ENCODE results near the gene LHFPL2. TPM values are rescaled to one million over a fixed set of nuclear protein-coding genes. Genes with fewer than 3 reads are reported as not detected.
A peak's percentile ranks its signal among the peaks of the same experiment; 100 is the strongest.

The LHFPL2 gene
- total and polyA plus RNA-seq, 3 experiments from 2014 or later = 0.20 to 1.2 (median 0.84) TPM

- CTCF ChIA-PET = no interaction called here
- Histone ChIP-seq H3K9me3 (ENCODE audit: low read length) (no peaks in the 10 kb centered on the region), H3K27ac (ENCODE audit: low read depth, low read length) (no peak overlapping the region), H3K36me3 (ENCODE audit: insufficient read depth, low read length) (no peaks in the 10 kb centered on the region), H3K27me3 (ENCODE audit: insufficient read depth, low read length, poor library complexity, severe bottlenecking) (no peaks in the 10 kb centered on the region), H3K4me3 (ENCODE audit: low read length) (no peak overlapping the region), H3K4me1 (ENCODE audit: insufficient read depth, low read length) (no peaks in the 10 kb centered on the region)
- no peak overlapping the region for H3K4me3 Mint-ChIP-seq
- H3K27ac Mint-ChIP-seq = no peak overlapping the region
- H3K36me3 Mint-ChIP-seq = no peaks in the 10 kb centered on the region
- H3K27me3 Mint-ChIP-seq = peaks cover 5 to 35% of the 10 kb centered on the region in 2 donors
- H3K4me1 Mint-ChIP-seq = no peaks in the 10 kb centered on the region
- no peak for DNase-seq
- POLR2A ChIA-PET = no interaction called here
- H3K9me3 Mint-ChIP-seq = peaks cover 0 to 2% (median 0%) of the 10 kb centered on the region in 5 donors
Observed at GRCh38 chr5:78568212-78568611, 80.4 kb downstream of the LHFPL2 start.

GRCh38 chr5:78567617-78568016 is 81.0 kb downstream of the LHFPL2 start:
- Mint-ChIP-seq H3K27me3 (peaks cover 10 to 40% of the 10 kb centered on the region in 2 donors), H3K27ac (no peak overlapping the region), H3K4me3 (no peak overlapping the region), H3K36me3 (no peaks in the 10 kb centered on the region), H3K4me1 (no peaks in the 10 kb centered on the region), H3K9me3 (peaks cover 0 to 2% (median 0%) of the 10 kb centered on the region in 5 donors)
- Histone ChIP-seq H3K27me3 (ENCODE audit: insufficient read depth, low read length, poor library complexity, severe bottlenecking) (no peaks in the 10 kb centered on the region), H3K9me3 (ENCODE audit: low read length) (no peaks in the 10 kb centered on the region), H3K27ac (ENCODE audit: low read depth, low read length) (no peak overlapping the region), H3K36me3 (ENCODE audit: insufficient read depth, low read length) (no peaks in the 10 kb centered on the region), H3K4me3 (ENCODE audit: low read length) (no peak overlapping the region), H3K4me1 (ENCODE audit: insufficient read depth, low read length) (no peaks in the 10 kb centered on the region)
- CTCF ChIA-PET = no interaction called here
- DNase-seq = no peak
- POLR2A ChIA-PET = no interaction called here

GRCh38 chr5:78566747-78567425 is 81.7 kb downstream of the LHFPL2 start:
- Mint-ChIP-seq H3K4me3 (no peak overlapping the region), H3K9me3 (peaks cover 0 to 2% (median 0%) of the 10 kb centered on the region in 5 donors)

GRCh38 chr5:78565395-78565794 is 83.2 kb downstream of the LHFPL2 start:
- Mint-ChIP-seq H3K36me3 (no peaks in the 10 kb centered on the region), H3K9me3 (peaks cover 0 to 2% (median 0%) of the 10 kb centered on the region in 5 donors), H3K27me3 (peaks cover 15 to 51% of the 10 kb centered on the region in 2 donors), H3K27ac (no peak overlapping the region), H3K4me1 (no peaks in the 10 kb centered on the region), H3K4me3 (no peak overlapping the region)
- POLR2A ChIA-PET = no interaction called here
- Histone ChIP-seq H3K4me1 (ENCODE audit: insufficient read depth, low read length) (no peaks in the 10 kb centered on the region), H3K36me3 (ENCODE audit: insufficient read depth, low read length) (no peaks in the 10 kb centered on the region), H3K9me3 (ENCODE audit: low read length) (no peaks in the 10 kb centered on the region), H3K27ac (ENCODE audit: low read depth, low read length) (no peak overlapping the region), H3K27me3 (ENCODE audit: insufficient read depth, low read length, poor library complexity, severe bottlenecking) (no peaks in the 10 kb centered on the region), H3K4me3 (ENCODE audit: low read length) (no peak overlapping the region)
- CTCF ChIA-PET = no interaction called here
- no peak for DNase-seq

More at GRCh38 chr5:78566747-78567425, 81.7 kb downstream of the LHFPL2 start:
- Mint-ChIP-seq H3K36me3 (no peaks in the 10 kb centered on the region), H3K27me3 (peaks cover 12 to 46% of the 10 kb centered on the region in 2 donors), H3K27ac (no peak overlapping the region), H3K4me1 (no peaks in the 10 kb centered on the region)
- Histone ChIP-seq H3K36me3 (ENCODE audit: insufficient read depth, low read length) (no peaks in the 10 kb centered on the region), H3K4me3 (ENCODE audit: low read length) (no peak overlapping the region), H3K27me3 (ENCODE audit: insufficient read depth, low read length, poor library complexity, severe bottlenecking) (no peaks in the 10 kb centered on the region), H3K4me1 (ENCODE audit: insufficient read depth, low read length) (no peaks in the 10 kb centered on the region), H3K27ac (ENCODE audit: low read depth, low read length) (no peak overlapping the region), H3K9me3 (ENCODE audit: low read length) (no peaks in the 10 kb centered on the region)
- CTCF ChIA-PET = no interaction called here
- DNase-seq = no peak
- POLR2A ChIA-PET = no interaction called here

- H3K27me3 ChIP-seq (ENCODE audit: insufficient read depth, low read length, poor library complexity, severe bottlenecking) = no peaks in the 10 kb centered on the region
- H3K4me1 Mint-ChIP-seq = no peaks in the 10 kb centered on the region
- H3K4me3 Mint-ChIP-seq = no peak overlapping the region
- no peak overlapping the region for H3K4me3 ChIP-seq (ENCODE audit: low read length)
- H3K27ac Mint-ChIP-seq = peak overlapping the region in 1 of 8 donors; percentile 26
- no peaks in the 10 kb centered on the region for H3K36me3 Mint-ChIP-seq
- DNase-seq = no peak
- H3K9me3 ChIP-seq (ENCODE audit: low read length) = no peaks in the 10 kb centered on the region
- no peak overlapping the region for H3K27ac ChIP-seq (ENCODE audit: low read depth, low read length)
- POLR2A ChIA-PET = no interaction called here
- CTCF ChIA-PET = no interaction called here
- H3K4me1 ChIP-seq (ENCODE audit: insufficient read depth, low read length) = no peaks in the 10 kb centered on the region
- peaks cover 0 to 2% (median 0%) of the 10 kb centered on the region in 5 donors for H3K9me3 Mint-ChIP-seq
- peaks cover 15 to 50% of the 10 kb centered on the region in 2 donors for H3K27me3 Mint-ChIP-seq
- H3K36me3 ChIP-seq (ENCODE audit: insufficient read depth, low read length) = no peaks in the 10 kb centered on the region
Observed at GRCh38 chr5:78563621-78564020, 85.0 kb downstream of the LHFPL2 start.

DNA sequence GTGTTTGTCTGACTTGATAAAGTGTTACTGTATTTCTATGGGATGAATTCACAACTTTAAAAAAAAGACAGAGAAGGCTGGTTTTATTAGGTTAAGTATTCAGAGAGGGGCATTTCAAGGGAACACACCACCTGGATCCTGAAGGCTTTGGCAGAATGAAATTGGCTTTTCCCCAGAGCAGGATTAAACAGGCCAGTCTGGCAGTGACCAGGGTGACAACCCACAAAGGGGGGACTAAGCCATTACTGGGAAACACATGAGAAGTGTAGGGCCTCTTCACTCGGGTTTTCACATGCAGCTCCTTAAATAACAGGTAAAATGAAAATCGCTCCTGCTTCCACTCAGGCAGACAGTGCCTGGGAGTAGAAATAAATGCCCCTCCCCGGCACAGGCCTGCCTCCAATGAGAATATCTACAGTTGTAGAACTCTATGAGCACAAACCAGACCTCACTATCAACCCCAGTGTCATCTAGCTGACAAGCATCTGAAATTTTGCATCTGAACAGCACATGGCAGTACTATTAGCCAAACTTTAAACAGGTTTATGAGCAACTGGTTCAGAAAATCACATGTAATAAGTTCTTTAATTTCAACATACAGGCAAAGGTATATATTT is 85.8 kb downstream of the LHFPL2 start:
- no peaks in the 10 kb centered on the region for H3K36me3 ChIP-seq (ENCODE audit: insufficient read depth, low read length)
- H3K36me3 Mint-ChIP-seq = no peaks in the 10 kb centered on the region
- no peaks in the 10 kb centered on the region for H3K27me3 ChIP-seq (ENCODE audit: insufficient read depth, low read length, poor library complexity, severe bottlenecking)
- no peak overlapping the region for H3K4me3 ChIP-seq (ENCODE audit: low read length)
- DNase-seq = no peak
- H3K27ac ChIP-seq (ENCODE audit: low read depth, low read length) = no peak overlapping the region
- CTCF ChIA-PET = no interaction called here
- no peaks in the 10 kb centered on the region for H3K4me1 ChIP-seq (ENCODE audit: insufficient read depth, low read length)
- H3K4me3 Mint-ChIP-seq = no peak overlapping the region
- H3K9me3 Mint-ChIP-seq = peaks cover 0 to 2% (median 0%) of the 10 kb centered on the region in 5 donors
- H3K27me3 Mint-ChIP-seq = peaks cover 13 to 54% of the 10 kb centered on the region in 2 donors
- POLR2A ChIA-PET = no interaction called here
- H3K9me3 ChIP-seq (ENCODE audit: low read length) = no peaks in the 10 kb centered on the region
- no peaks in the 10 kb centered on the region for H3K4me1 Mint-ChIP-seq
- no peak overlapping the region for H3K27ac Mint-ChIP-seq

DNA sequence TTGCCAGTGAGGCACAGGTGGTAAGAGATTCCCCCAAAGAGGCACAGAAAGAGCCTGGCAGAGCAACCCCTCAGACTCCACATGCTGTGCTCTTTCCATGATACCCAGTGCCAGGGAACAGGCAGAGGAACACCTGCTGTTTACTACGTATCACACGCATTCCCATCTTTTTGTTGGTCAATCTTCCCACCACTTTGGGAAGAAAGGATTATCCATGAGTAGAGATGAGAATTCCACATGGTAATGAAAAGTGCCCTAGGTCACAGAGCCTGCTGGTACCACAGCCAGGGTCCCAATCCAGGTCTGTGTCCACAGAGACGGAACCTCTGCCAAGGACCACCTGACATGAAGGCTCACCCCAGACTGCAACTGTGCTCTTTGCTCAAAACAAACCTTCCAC is 86.6 kb downstream of the LHFPL2 start:
- H3K27me3 Mint-ChIP-seq = peaks cover 13 to 54% of the 10 kb centered on the region in 2 donors
- ChIA-PET CTCF (no interaction called here), POLR2A (no interaction called here)
- peaks cover 0 to 2% (median 0%) of the 10 kb centered on the region in 5 donors for H3K9me3 Mint-ChIP-seq
- H3K27ac ChIP-seq (ENCODE audit: low read depth, low read length) = no peak overlapping the region
- no peaks in the 10 kb centered on the region for H3K36me3 ChIP-seq (ENCODE audit: insufficient read depth, low read length)
- DNase-seq = no peak
- no peaks in the 10 kb centered on the region for H3K27me3 ChIP-seq (ENCODE audit: insufficient read depth, low read length, poor library complexity, severe bottlenecking)
- peak overlapping the region in 1 of 8 donors; percentile 24 for H3K27ac Mint-ChIP-seq
- H3K4me3 ChIP-seq (ENCODE audit: low read length) = no peak overlapping the region
- H3K4me3 Mint-ChIP-seq = no peak overlapping the region
- no peaks in the 10 kb centered on the region for H3K9me3 ChIP-seq (ENCODE audit: low read length)
- H3K36me3 Mint-ChIP-seq = no peaks in the 10 kb centered on the region
- no peaks in the 10 kb centered on the region for H3K4me1 ChIP-seq (ENCODE audit: insufficient read depth, low read length)
- H3K4me1 Mint-ChIP-seq = no peaks in the 10 kb centered on the region

- Mint-ChIP-seq H3K4me3 (no peak overlapping the region), H3K36me3 (no peaks in the 10 kb centered on the region), H3K4me1 (no peaks in the 10 kb centered on the region), H3K27ac (no peak overlapping the region), H3K27me3 (peaks cover 9 to 54% of the 10 kb centered on the region in 2 donors), H3K9me3 (peaks cover 0 to 2% (median 0%) of the 10 kb centered on the region in 5 donors)
- H3K27ac ChIP-seq (ENCODE audit: low read depth, low read length) = no peak overlapping the region
- ChIA-PET POLR2A (no interaction called here), CTCF (no interaction called here)
- no peaks in the 10 kb centered on the region for H3K36me3 ChIP-seq (ENCODE audit: insufficient read depth, low read length)
- DNase-seq = no peak
- H3K27me3 ChIP-seq (ENCODE audit: insufficient read depth, low read length, poor library complexity, severe bottlenecking) = no peaks in the 10 kb centered on the region
- no peak overlapping the region for H3K4me3 ChIP-seq (ENCODE audit: low read length)
- no peaks in the 10 kb centered on the region for H3K4me1 ChIP-seq (ENCODE audit: insufficient read depth, low read length)
- no peaks in the 10 kb centered on the region for H3K9me3 ChIP-seq (ENCODE audit: low read length)
Observed at GRCh38 chr5:78561261-78561660, 87.3 kb downstream of the LHFPL2 start.
